Measurements from ENCODE around the gene FAM200A.
"Not testable (repeated sequence)": the region's sequence is repeated elsewhere in the genome, so short reads cannot be mapped to it uniquely, and the experiment has no call there.

The FAM200A gene

GRCh38 chr7:99551767-99552463, at the start of gene FAM200A:
TSS of gene FAM200A (minus strand) at chr7:99552114. CDS start at chr7:99548407, 3,707 bp downstream.
- DNase-seq (ENCODE audit: low read depth, low spot score) = peak; percentile 69

GRCh38 chr7:99599836-99600235, 47.9 kb upstream of the FAM200A start:
- no peak for DNase-seq (ENCODE audit: low read depth, low spot score)

GRCh38 chr7:99597762-99598501, 46.0 kb upstream of the FAM200A start, which contains the start of gene TMEM225B:
TSS of gene TMEM225B (plus strand) at chr7:99598267. CDS start at chr7:99604389, 6,122 bp downstream.
- DNase-seq (ENCODE audit: low read depth, low spot score) = no peak

GRCh38 chr7:99596408-99596955, 44.6 kb upstream of the FAM200A start:
- DNase-seq (ENCODE audit: low read depth, low spot score) = no peak

- DNase-seq (ENCODE audit: low read depth, low spot score) = no peak
Measured at GRCh38 chr7:99594948-99595745, 43.2 kb upstream of the FAM200A start.

DNA sequence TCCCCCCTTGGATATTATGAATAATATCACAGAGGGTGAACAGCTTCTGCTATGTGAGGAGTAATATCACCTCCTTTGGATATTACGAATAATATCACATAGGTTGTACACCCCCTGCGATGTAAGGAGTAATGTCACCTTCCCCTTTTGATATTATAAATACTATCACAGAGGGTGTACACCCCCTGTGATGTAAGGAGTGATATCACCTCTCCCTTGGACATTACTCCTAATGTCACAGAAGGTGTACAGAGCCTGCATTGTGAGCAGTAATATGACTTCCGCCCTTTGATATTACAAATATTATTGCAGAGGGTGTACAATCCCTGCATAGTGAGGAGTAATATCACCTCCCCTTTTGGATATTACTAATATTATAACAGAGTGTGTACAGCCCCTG, 37.0 kb upstream of the FAM200A start:
- no peak for DNase-seq (ENCODE audit: low read depth, low spot score)

- not testable (repeated sequence) for DNase-seq (ENCODE audit: low read depth, low spot score)
Measured at GRCh38 chr7:99580778-99581332, 28.9 kb upstream of the FAM200A start.

GRCh38 chr7:99579956-99580777, 28.3 kb upstream of the FAM200A start:
- peak; percentile 14 for DNase-seq (ENCODE audit: low read depth, low spot score)

GRCh38 chr7:99579281-99579955, 27.5 kb upstream of the FAM200A start:
- DNase-seq (ENCODE audit: low read depth, low spot score) = no peak

DNA sequence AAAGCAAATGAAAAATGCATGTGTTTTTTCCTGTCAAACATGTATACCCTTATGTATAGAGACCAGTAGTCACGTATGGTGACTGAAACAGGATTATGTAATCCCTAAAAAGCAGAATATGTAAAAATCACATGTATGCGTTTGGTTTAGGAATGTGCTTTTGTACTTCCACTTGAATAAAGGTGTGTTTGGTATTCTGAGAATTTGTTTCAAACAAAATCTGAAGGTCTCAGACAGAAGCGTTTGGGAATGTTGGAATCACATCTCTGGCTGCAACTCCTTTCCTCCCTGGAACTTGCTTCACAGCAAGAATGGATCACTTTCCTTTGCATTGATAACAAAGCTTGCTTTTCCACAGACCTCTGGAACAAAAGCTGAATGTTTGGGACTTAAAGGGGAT, 24.3 kb upstream of the FAM200A start:
- DNase-seq (ENCODE audit: low read depth, low spot score) = no peak

DNA sequence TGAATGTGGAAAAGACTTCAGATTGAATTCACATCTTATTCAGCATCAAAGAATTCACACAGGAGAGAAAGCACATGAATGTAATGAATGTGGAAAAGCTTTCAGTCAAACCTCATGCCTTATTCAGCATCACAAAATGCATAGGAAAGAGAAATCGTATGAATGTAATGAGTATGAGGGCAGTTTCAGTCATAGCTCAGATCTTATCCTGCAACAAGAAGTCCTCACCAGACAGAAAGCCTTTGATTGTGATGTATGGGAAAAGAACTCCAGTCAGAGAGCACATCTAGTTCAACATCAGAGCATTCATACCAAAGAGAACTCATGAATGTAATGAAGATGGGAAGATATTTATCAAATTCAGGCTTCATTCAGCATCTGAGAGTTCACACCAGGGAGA, 21.3 kb upstream of the FAM200A start:
- no peak for DNase-seq (ENCODE audit: low read depth, low spot score)

GRCh38 chr7:99571768-99572167, 19.9 kb upstream of the FAM200A start:
- DNase-seq (ENCODE audit: low read depth, low spot score) = no peak

- not testable (repeated sequence) for DNase-seq (ENCODE audit: low read depth, low spot score)
Measured at GRCh38 chr7:99568770-99569169, 16.9 kb upstream of the FAM200A start.

DNA sequence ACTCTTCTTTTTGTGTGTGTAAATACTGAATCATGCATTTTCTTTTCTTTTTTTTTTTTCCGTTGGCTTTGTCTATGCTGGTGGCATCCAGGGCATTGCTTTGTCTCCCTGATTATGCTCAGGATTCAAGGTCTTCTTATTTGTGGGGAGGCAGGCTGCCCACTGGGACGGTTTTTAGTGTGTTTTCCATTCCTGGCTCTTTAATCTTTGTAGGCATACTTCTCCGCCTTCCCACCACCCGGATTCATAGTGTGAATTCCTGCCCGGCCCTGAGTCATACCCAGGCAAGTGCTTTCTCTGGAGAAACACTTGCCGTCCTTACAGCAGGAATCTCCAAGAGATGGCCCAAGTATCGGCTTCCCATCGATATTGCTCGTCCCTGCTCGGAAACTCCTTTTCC, 11.7 kb upstream of the FAM200A start:
- DNase-seq (ENCODE audit: low read depth, low spot score) = no peak

- no peak for DNase-seq (ENCODE audit: low read depth, low spot score)
Measured at GRCh38 chr7:99562832-99563231, 10.9 kb upstream of the FAM200A start.

DNA sequence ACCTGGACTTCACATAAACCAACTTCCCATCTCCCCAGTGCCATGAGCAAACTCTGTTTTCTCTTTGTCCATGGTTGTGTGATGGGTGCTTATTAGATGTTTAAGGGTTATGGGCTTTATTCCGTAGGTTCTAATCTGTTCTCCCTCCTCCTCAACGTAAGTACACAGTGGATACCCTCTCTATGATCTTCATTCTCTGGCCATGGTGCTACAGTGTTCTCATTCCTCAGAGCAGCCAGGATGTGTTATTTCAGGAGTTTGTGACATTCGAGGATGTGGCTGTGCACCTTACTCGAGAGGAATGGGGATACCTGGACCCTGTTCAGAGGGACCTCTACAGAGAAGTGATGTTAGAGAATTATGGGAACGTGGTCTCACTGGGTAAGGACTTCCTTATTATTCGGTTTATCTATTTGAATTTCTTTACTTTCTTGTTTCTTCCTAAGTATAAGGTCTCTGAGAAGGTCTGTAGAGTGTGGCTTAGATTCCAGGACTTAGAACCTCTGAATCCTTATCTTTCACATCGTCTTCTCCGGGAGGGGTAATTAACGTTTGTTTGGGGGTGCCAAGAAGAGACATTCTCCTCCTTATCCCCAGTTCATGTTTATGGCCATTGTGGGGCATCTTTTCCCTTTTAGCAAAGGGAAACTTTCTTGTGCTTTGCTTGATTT, 10.3 kb upstream of the FAM200A start:
- DNase-seq (ENCODE audit: low read depth, low spot score) = no peak

DNA sequence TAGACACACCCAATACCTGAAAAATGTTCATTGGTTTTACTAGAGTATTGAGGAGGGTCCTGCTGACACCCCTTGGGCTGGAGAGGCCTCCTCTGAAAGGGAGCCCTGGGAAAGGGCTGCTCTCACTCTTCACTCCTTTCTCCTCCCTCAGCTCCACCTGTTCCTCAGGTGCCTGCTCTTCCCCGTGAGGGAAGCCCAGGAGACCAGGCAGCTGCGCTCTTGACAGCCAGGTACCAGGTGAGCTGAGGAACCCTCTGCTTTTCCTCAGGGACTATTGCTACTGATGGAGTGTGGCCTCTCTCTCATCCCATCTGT, 9.8 kb upstream of the FAM200A start:
- no peak for DNase-seq (ENCODE audit: low read depth, low spot score)

GRCh38 chr7:99560834-99561736, 9.2 kb upstream of the FAM200A start:
- DNase-seq (ENCODE audit: low read depth, low spot score) = no peak

All from activated naive CD8-positive, alpha-beta T cell treated with anti-CD3 and anti-CD28 coated beads, Interleukin-2, amount 50 U/mL, for 16 hours (primary cell).